ENCODE results near the gene CCDC40. TPM values are rescaled to one million over a fixed set of nuclear protein-coding genes. Genes with fewer than 3 reads are reported as not detected.

Gene CCDC40
- total and polyA plus RNA-seq, 9 of the 15 experiments (the other 6 are each of a cell fraction or from before 2014, with no cell fraction given): 0.07 to 0.33 TPM; not detected in 7

- in situ Hi-C loops (cut with MboI): no loop called here
- intact Hi-C loops (cut with micrococcal nuclease): loop anchor here (10.0 kb wide), 1 partner anchor 78 kb away; no protein-coding TSS in a partner anchor
- no peak for ATAC-seq
- H3K4me1 ChIP-seq (replicated peaks in 1 of 2; ENCODE audit: control insufficient read depth in 2 of 2, insufficient read depth in 2 of 2, low read length in 2 of 2): peaks cover 10 to 59% of the 10 kb centered on the region in 2 experiments; a peak in 4 of 5 replicates
- H3K9me3 ChIP-seq (replicated peaks; ENCODE audit: control insufficient read depth, insufficient read depth, low read depth, low read length): no peaks in the 10 kb centered on the region
- no peaks in the 10 kb centered on the region for H3K79me2 ChIP-seq (ENCODE audit: control insufficient read depth, insufficient read depth, low read length)
- DNase-seq (ENCODE audit: extremely low read depth in 1 of 4, low spot score in 3 of 4): no peak
- no peak overlapping the region for H3K9ac ChIP-seq (ENCODE audit: insufficient read depth in 1 of 2, low read depth in 2 of 2, low read length in 2 of 2)
- H3K9me1 ChIP-seq (ENCODE audit: control insufficient read depth, insufficient read depth, low read length): no peaks in the 10 kb centered on the region
- H3K36me3 ChIP-seq (ENCODE audit: control insufficient read depth, insufficient read depth, low read length): no peaks in the 10 kb centered on the region
- TF ChIP-seq MAFK (IDR thresholded peaks at IDR 0.05; ENCODE audit: low read length): no peak
- no peak for TF ChIP-seq SP2 (IDR thresholded peaks at IDR 0.05; ENCODE audit: extremely low read depth, low read depth, low read length, poor library complexity, severe bottlenecking)
- no peak for TF ChIP-seq ZFP36 (IDR thresholded peaks at IDR 0.05; ENCODE audit: low read depth, low read length, partially characterized antibody)
- no peak for TF ChIP-seq BRD9 (IDR thresholded peaks at IDR 0.05; ENCODE audit: low read depth, partially characterized antibody)
- FAIRE-seq: no peak
- H3K27ac ChIP-seq (ENCODE audit: extremely low read depth, low read depth, low read length): no peak overlapping the region
- POLR2A ChIA-PET: interaction anchor here (1.1 kb wide), 1 partner anchor 9 kb away, joined by 4 read pairs; no protein-coding TSS in a partner anchor
- no TSS peak for BruUV-seq (replicated peaks)
- no peak overlapping the region for H2AFZ ChIP-seq (ENCODE audit: low read depth, low read length)
- peaks cover 36 to 64% of the 10 kb centered on the region in 2 experiments for H3K27me3 ChIP-seq (ENCODE audit: control insufficient read depth in 2 of 2, insufficient read depth in 2 of 2, low read length in 2 of 2)
- CTCF ChIA-PET (ENCODE audit: low intra/inter-chr PET ratio): no interaction called here
- no peak overlapping the region for H3K4me2 ChIP-seq (ENCODE audit: insufficient read depth, low read length)
- no peak overlapping the region for H3K4me3 ChIP-seq
- peaks cover 4% of the 10 kb centered on the region; the same call in 1 of the 2 replicates for H4K20me1 ChIP-seq (replicated peaks; ENCODE audit: control insufficient read depth, insufficient read depth, low read length)
- WGBS (ENCODE audit: insufficient coverage, low coverage, missing lambda C conversion rate): 15% methylated on average over 12 of the region's 12 CpGs
Measured at GRCh38 chr17:80106751-80107150, 70.3 kb downstream of the CCDC40 start.

Data from K562 (cell line).